Suprapubic skin (tissue), 4 donors: ENCODE measurements around the gene PBOV1.

Experiments
- CTCF ChIP-seq, 2 donors: fragments of 200-600 bp in 1 of 2; fragments of 450-650 bp in 1 of 2; sonication (generic) in 1 of 2; IDR thresholded peaks; one replicate each; pipeline ENCODE4 v1.5.1; 2016 to 2019; ENCODE audit warnings: antibody characterized with exemption in 2 of 2, mild to moderate bottlenecking in 1 of 2, moderate library complexity in 1 of 2
- POLR2A ChIP-seq, 2 donors: fragments of 450-650 bp; IDR thresholded peaks; one replicate each; pipeline ENCODE4 v1.6.1; 2017; ENCODE audit warnings: antibody characterized with exemption in 2 of 2, mild to moderate bottlenecking in 2 of 2, moderate library complexity in 2 of 2
- POLR2AphosphoS5 ChIP-seq, 3 donors: sonication (generic); formaldehyde crosslinking; IDR thresholded peaks; one replicate each; pipeline ENCODE4 v1.6.1; 2017; ENCODE audit warnings: antibody characterized with exemption in 3 of 3

- no peak for TF ChIP-seq CTCF (IDR thresholded peaks at IDR 0.05)
- TF ChIP-seq POLR2AphosphoS5 (IDR thresholded peaks at IDR 0.05), result no peak
- TF ChIP-seq POLR2A (IDR thresholded peaks at IDR 0.05), result no peak
Observed at GRCh38 chr6:138257638-138258040, 39.3 kb upstream of the PBOV1 start.
